Esophagus muscularis mucosa (tissue), 3 donors: ENCODE measurements around the gene EIF4E.

Source experiments
- POLR2A ChIP-seq: fragments of 450-650 bp; IDR thresholded peaks from one replicate; pipeline ENCODE4 v1.6.1; 2017; ENCODE audit warnings: antibody characterized with exemption, moderate library complexity, mild to moderate bottlenecking, low read depth
- TF ChIP-seq, protein P1 (sequence below), 3 experiments: fragments of 200-600 bp in 2 of 3; fragments of 450-650 bp in 1 of 3; sonication (generic) in 2 of 3; IDR thresholded peaks; one replicate each; pipeline ENCODE4 v1.5.1; 2017 to 2019; ENCODE audit warnings: antibody characterized with exemption in 3 of 3, mild to moderate bottlenecking in 2 of 3, moderate library complexity in 1 of 3

DNA sequence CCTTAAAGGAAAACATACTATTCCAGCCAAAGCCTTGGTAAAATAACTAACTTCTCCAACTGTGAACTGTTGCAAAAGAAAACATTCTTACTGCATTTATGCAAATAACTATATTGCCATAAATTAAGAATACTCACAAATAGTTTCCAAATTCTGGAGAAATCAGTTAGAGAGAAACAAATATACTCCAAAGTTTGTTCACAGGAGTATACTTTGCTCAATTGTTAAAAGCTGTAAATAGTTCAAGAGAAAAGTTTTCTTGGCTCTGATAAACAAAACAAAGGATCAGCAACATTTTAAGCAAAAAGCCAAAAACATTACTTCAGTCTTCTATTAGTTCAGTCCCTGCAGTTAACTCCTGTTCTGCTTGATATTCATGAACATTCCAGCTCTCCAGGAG is 83.0 kb downstream of the EIF4E start:
- no peak for TF ChIP-seq POLR2A
- TF ChIP-seq, protein P1, sequence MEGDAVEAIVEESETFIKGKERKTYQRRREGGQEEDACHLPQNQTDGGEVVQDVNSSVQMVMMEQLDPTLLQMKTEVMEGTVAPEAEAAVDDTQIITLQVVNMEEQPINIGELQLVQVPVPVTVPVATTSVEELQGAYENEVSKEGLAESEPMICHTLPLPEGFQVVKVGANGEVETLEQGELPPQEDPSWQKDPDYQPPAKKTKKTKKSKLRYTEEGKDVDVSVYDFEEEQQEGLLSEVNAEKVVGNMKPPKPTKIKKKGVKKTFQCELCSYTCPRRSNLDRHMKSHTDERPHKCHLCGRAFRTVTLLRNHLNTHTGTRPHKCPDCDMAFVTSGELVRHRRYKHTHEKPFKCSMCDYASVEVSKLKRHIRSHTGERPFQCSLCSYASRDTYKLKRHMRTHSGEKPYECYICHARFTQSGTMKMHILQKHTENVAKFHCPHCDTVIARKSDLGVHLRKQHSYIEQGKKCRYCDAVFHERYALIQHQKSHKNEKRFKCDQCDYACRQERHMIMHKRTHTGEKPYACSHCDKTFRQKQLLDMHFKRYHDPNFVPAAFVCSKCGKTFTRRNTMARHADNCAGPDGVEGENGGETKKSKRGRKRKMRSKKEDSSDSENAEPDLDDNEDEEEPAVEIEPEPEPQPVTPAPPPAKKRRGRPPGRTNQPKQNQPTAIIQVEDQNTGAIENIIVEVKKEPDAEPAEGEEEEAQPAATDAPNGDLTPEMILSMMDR (IDR thresholded peaks at IDR 0.05) = no peak
